Sigmoid colon (tissue), 4 donors: ENCODE results near the gene AJM1.

Experiments used
- POLR2A ChIP-seq, 2 donors: fragments of 450-650 bp; IDR thresholded peaks; one replicate each; pipeline ENCODE4 v1.6.1; 2016; ENCODE audit warnings: antibody characterized with exemption in 2 of 2, mild to moderate bottlenecking in 2 of 2, moderate library complexity in 2 of 2
- POLR2AphosphoS5 ChIP-seq, 4 donors: sonication (generic); formaldehyde crosslinking; IDR thresholded peaks; one replicate each; pipeline ENCODE4 v1.6.1; 2017; ENCODE audit warnings: antibody characterized with exemption in 4 of 4
- TF ChIP-seq, protein P1 (sequence below), 4 experiments: fragments of 450-650 bp in 3 of 4; fragments of 200-600 bp in 1 of 4; IDR thresholded peaks; one replicate each; pipeline ENCODE4 v1.5.1; 2016 to 2019; ENCODE audit warnings: antibody characterized with exemption in 4 of 4, mild to moderate bottlenecking in 3 of 4, moderate library complexity in 2 of 4

DNA sequence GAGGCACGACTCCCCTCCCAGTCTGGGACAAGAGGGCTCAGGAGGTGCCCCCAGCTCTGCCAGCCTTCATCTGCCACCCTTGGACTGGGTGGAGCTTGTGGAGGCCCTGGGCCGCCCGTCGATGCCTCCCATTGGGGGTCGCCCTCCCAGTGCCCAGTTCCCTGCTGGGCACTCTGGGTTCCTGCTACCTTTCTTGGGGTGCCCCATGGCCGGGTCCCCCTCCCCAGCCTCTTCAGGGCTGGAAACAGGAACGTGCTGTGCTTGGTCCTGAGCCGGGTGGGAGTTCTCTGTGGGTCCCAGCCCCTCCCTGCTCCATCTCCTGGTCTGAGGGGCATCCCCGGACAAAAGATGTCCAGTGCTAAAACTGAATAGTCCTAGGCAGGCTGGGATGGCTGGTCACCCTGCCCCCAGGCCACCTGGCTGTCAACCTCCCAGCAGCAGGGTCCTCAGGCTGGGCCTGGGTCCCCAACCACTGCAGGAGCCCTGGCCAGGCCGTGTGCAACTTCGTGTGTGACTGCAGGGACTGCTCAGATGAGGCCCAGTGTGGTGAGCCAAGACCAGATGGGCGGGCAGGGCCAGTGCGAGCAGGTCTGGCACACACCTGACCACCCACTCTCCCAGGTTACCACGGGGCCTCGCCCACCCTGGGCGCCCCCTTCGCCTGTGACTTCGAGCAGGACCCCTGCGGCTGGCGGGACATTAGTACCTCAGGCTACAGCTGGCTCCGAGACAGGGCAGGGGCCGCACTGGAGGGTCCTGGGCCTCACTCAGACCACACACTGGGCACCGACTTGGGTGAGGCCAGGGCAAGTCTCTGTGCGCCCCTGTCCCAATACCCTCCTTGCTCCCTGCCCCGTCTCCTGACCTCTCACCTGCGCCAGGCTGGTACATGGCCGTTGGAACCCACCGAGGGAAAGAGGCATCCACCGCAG, 10.7 kb downstream of the AJM1 start:
- TF ChIP-seq, protein P1, sequence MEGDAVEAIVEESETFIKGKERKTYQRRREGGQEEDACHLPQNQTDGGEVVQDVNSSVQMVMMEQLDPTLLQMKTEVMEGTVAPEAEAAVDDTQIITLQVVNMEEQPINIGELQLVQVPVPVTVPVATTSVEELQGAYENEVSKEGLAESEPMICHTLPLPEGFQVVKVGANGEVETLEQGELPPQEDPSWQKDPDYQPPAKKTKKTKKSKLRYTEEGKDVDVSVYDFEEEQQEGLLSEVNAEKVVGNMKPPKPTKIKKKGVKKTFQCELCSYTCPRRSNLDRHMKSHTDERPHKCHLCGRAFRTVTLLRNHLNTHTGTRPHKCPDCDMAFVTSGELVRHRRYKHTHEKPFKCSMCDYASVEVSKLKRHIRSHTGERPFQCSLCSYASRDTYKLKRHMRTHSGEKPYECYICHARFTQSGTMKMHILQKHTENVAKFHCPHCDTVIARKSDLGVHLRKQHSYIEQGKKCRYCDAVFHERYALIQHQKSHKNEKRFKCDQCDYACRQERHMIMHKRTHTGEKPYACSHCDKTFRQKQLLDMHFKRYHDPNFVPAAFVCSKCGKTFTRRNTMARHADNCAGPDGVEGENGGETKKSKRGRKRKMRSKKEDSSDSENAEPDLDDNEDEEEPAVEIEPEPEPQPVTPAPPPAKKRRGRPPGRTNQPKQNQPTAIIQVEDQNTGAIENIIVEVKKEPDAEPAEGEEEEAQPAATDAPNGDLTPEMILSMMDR (IDR thresholded peaks at IDR 0.05): no peak
- no peak for TF ChIP-seq POLR2A (IDR thresholded peaks at IDR 0.05)
- no peak for TF ChIP-seq POLR2AphosphoS5 (IDR thresholded peaks at IDR 0.05)
